ENCODE data around the gene LGI4. TPM values are rescaled to one million over a fixed set of nuclear protein-coding genes. Genes with fewer than 3 reads are reported as not detected.

LGI4 gene
- total RNA-seq, 1 donor from 2014 or later = 59.3 TPM

DNA sequence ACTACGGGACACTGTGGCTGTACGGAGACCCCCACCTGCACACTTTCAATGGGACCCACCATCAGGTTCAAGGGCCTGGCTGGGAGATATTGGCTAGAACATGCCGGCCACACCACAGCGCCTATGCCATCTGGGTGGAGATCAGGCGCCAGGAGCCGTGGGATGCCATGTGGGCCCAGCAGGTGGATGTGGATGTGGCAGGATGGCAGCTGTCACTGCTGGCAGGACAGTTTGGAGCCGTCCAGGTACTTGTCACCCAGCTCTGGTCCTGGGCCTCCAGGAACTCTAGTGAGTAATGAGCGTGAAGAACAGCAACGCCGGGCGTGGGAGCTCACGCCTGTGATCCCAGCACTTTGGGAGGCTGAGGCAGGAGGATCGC, 35.0 kb downstream of the LGI4 start:
- Histone ChIP-seq H3K36me3 (no peaks in the 10 kb centered on the region), H3K4me1 (no peaks in the 10 kb centered on the region), H3K4me3 (no peak overlapping the region), H3K27ac (no peak overlapping the region), H3K9me3 (no peaks in the 10 kb centered on the region), H3K27me3 (no peaks in the 10 kb centered on the region)
- intact Hi-C loops (cut with DNase I) = no loop called here
- TF ChIP-seq, protein P1, sequence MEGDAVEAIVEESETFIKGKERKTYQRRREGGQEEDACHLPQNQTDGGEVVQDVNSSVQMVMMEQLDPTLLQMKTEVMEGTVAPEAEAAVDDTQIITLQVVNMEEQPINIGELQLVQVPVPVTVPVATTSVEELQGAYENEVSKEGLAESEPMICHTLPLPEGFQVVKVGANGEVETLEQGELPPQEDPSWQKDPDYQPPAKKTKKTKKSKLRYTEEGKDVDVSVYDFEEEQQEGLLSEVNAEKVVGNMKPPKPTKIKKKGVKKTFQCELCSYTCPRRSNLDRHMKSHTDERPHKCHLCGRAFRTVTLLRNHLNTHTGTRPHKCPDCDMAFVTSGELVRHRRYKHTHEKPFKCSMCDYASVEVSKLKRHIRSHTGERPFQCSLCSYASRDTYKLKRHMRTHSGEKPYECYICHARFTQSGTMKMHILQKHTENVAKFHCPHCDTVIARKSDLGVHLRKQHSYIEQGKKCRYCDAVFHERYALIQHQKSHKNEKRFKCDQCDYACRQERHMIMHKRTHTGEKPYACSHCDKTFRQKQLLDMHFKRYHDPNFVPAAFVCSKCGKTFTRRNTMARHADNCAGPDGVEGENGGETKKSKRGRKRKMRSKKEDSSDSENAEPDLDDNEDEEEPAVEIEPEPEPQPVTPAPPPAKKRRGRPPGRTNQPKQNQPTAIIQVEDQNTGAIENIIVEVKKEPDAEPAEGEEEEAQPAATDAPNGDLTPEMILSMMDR (IDR thresholded peaks at IDR 0.05) = no peak
- DNase-seq (ENCODE audit: low spot score in 2 of 2) = no peak

DNA sequence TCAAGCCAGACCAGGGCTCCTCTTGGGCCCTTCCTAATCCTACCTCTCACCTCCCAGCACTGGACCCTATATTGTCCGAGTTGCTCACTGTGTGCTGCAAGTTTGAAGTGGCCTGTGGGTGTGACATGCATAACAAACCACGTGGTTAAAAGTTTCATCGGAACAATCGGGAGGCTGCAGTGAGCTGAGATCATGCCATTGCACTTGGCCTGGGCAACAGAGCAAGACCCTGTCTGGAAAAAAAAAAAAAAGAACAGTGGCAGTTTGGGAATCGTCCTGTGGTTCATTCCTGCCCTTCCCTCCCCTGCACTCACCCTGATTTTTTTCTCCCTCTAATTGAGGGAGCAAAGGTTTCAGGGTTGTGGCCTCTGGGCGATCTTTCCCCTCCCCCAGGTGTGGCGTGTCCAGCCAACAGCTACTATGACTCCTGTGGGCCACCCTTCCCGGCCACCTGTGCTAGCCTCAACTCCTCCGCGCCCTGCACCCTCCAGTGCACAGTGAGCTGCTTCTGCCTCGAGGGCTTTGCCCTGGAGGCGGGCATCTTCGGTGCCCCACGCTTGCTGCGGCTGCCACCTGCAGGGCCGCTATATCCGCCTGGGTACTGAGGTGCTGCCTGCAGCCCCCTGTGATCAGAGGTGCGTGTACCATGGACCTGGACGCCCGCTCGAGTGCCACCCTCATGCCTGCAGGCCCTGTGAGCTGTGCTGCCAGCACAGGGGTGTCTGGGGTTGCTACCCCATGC, 35.5 kb downstream of the LGI4 start:
- intact Hi-C loops (cut with DNase I) = no loop called here
- H3K4me3 ChIP-seq = no peak overlapping the region
- DNase-seq (ENCODE audit: low spot score in 2 of 2) = no peak
- no peaks in the 10 kb centered on the region for H3K27me3 ChIP-seq
- no peaks in the 10 kb centered on the region for H3K9me3 ChIP-seq
- no peak overlapping the region for H3K27ac ChIP-seq
- no peaks in the 10 kb centered on the region for H3K36me3 ChIP-seq
- TF ChIP-seq, protein P1 (IDR thresholded peaks at IDR 0.05) = no peak
- no peaks in the 10 kb centered on the region for H3K4me1 ChIP-seq

DNA sequence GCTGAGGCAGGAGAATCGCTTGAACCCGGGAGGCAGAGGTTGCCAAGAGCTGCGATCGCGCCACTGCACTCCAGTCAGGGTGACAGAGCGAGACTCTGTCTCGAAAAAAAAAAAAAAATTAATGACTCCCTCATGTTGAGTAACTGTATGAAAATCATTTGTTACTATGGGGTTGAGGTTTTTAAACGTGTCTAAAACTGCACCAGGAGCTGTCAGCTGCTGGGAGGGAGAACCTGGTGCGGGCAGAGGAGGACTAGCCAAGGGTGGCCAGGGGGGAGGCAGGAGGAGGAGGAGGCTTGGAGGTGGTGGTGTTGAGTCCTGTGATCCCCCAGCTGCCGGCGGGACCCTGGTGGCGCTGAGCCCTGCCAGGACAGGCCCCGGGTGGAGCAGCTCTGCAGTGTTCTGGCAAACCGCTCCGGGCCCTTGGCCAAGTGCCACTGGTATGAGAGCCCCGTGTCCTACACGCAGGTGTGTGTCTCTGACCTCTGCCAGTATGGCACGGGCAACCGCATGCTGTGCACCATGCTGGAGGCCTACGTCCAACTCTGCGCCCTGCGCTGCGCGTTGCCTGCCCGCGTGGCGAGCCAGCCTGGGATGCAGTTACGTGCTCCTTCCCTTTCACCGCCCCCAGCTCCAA, 36.3 kb downstream of the LGI4 start:
- TF ChIP-seq, protein P1 (IDR thresholded peaks at IDR 0.05) = no peak

DNA sequence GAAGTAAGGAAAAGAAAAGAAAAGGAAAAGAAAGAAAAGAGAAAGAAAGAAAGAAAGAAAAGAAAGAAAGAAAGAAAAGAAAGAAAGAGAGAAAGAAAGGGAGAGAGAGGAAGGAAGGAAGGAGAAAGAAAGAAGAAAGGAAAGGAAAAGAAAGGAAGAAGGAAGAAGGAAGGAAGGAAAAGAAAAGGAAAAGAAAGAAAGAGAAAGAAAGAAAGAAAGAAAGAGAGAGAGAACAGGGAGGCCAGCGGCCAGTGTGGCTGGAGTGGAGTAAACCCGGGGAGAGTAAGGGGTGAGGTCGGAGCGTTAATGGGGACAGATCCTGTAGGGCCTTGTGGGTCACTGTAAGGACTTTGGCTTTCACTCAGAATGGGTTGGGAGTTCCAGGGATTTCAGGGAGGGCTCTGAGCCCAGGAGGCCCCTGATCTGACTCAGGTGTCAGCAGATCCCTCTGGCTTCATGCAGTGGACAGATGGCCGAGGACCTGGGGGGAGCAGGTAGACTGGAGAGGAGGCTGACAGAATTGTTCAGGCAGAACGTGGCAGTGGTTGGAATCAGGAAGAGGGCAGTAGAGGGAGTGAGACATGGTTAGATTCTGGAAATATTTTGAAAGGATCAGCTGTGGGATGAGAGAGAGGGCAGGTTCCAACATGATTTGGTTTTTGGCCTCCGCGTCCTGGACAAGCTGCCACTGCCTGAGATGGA, 39.0 kb downstream of the LGI4 start:
- peaks cover 3% of the 10 kb centered on the region for H3K27me3 ChIP-seq
- intact Hi-C loops (cut with DNase I) = no loop called here
- DNase-seq (ENCODE audit: low spot score in 2 of 2) = no peak
- H3K27ac ChIP-seq = no peak overlapping the region
- no peaks in the 10 kb centered on the region for H3K36me3 ChIP-seq
- TF ChIP-seq, protein P1 (IDR thresholded peaks at IDR 0.05) = no peak
- no peaks in the 10 kb centered on the region for H3K9me3 ChIP-seq
- no peak overlapping the region for H3K4me3 ChIP-seq
- peaks cover 0 to 2% of the 10 kb centered on the region in 2 donors for H3K4me1 ChIP-seq

More for the DNA sequence above, 36.3 kb downstream of the LGI4 start:
- H3K4me1 ChIP-seq = no peaks in the 10 kb centered on the region
- no peaks in the 10 kb centered on the region for H3K36me3 ChIP-seq
- DNase-seq (ENCODE audit: low spot score in 2 of 2) = no peak
- intact Hi-C loops (cut with DNase I) = no loop called here
- H3K9me3 ChIP-seq = no peaks in the 10 kb centered on the region
- H3K4me3 ChIP-seq = no peak overlapping the region
- H3K27me3 ChIP-seq = no peaks in the 10 kb centered on the region
- no peak overlapping the region for H3K27ac ChIP-seq

DNA sequence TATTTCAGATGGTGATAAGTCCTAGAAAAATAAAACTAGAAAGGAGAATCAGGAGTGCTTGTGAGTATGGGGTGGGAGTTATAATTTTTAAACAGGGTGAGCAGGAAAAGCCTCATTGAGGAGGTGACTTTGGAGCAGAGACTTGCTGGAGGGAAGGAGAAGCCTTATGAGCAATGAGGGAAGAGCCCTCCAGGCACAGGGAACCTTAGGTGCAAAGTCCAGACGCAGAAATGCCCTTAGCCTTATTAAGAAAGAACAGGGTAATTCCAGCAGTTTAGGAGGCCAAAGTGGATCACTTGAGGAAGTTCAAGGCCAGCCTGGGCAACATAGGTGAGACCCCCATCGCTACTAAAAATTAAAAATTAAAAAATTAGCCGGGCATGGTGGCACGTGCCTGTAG, 40.2 kb downstream of the LGI4 start:
- H3K27me3 ChIP-seq = peaks cover 3% of the 10 kb centered on the region
- no peaks in the 10 kb centered on the region for H3K36me3 ChIP-seq
- intact Hi-C loops (cut with DNase I) = no loop called here
- TF ChIP-seq, protein P1 (IDR thresholded peaks at IDR 0.05) = no peak
- no peak overlapping the region for H3K27ac ChIP-seq
- H3K4me1 ChIP-seq = peaks cover 0 to 4% of the 10 kb centered on the region in 2 donors
- H3K4me3 ChIP-seq = no peak overlapping the region
- DNase-seq (ENCODE audit: low spot score in 2 of 2) = no peak
- no peaks in the 10 kb centered on the region for H3K9me3 ChIP-seq

Measured in ascending aorta (tissue), 2 donors.